GM12875 (cell line): ENCODE results near the gene LMBRD1.

Source experiments
- H3K4me3 ChIP-seq: one replicate; pipeline ENCODE4 v1.5.1; 2011; ENCODE audit warnings: low read depth, low read length, control low read depth
- CTCF ChIP-seq: IDR thresholded peaks from 2 replicates; pipeline ENCODE4 v1.5.1; 2011; ENCODE audit warnings: low read depth, mild to moderate bottlenecking, control low read depth, inconsistent platforms, low read length, moderate library complexity, borderline replicate concordance; ENCODE audit not compliant: insufficient read depth

LMBRD1 gene

GRCh38 chr6:69775585-69775849 is 21.3 kb downstream of the LMBRD1 start:
- TF ChIP-seq CTCF, result no peak
- H3K4me3 ChIP-seq, result no peak overlapping the region

GRCh38 chr6:69774740-69775584 is 21.8 kb downstream of the LMBRD1 start:
- no peak overlapping the region for H3K4me3 ChIP-seq
- TF ChIP-seq CTCF, result no peak

GRCh38 chr6:69771158-69771906 is 25.5 kb downstream of the LMBRD1 start:
- TF ChIP-seq CTCF, result no peak
- no peak overlapping the region for H3K4me3 ChIP-seq

GRCh38 chr6:69768664-69769063 is 28.1 kb downstream of the LMBRD1 start:
- no peak for TF ChIP-seq CTCF
- H3K4me3 ChIP-seq, result no peak overlapping the region

GRCh38 chr6:69763763-69764162 is 33.0 kb downstream of the LMBRD1 start:
- TF ChIP-seq CTCF, result no peak
- H3K4me3 ChIP-seq, result no peak overlapping the region

- TF ChIP-seq CTCF, result no peak
- H3K4me3 ChIP-seq, result no peak overlapping the region
Observed at GRCh38 chr6:69761853-69762252, 35.0 kb downstream of the LMBRD1 start.

GRCh38 chr6:69758214-69758613 is 38.6 kb downstream of the LMBRD1 start:
- no peak for TF ChIP-seq CTCF

More at GRCh38 chr6:69758214-69758613, 38.6 kb downstream of the LMBRD1 start:
- H3K4me3 ChIP-seq, result no peak overlapping the region
